NCI-H2227 (cell line): Measurements from ENCODE around the gene TSPAN16.

Experiments
- DNase-seq: peaks from one replicate; lab custom pipeline; 2025; ENCODE audit not compliant: unreplicated experiment; lab: John Stamatoyannopoulos, UW

Gene TSPAN16, protein sequence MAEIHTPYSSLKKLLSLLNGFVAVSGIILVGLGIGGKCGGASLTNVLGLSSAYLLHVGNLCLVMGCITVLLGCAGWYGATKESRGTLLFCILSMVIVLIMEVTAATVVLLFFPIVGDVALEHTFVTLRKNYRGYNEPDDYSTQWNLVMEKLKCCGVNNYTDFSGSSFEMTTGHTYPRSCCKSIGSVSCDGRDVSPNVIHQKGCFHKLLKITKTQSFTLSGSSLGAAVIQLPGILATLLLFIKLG

DNA sequence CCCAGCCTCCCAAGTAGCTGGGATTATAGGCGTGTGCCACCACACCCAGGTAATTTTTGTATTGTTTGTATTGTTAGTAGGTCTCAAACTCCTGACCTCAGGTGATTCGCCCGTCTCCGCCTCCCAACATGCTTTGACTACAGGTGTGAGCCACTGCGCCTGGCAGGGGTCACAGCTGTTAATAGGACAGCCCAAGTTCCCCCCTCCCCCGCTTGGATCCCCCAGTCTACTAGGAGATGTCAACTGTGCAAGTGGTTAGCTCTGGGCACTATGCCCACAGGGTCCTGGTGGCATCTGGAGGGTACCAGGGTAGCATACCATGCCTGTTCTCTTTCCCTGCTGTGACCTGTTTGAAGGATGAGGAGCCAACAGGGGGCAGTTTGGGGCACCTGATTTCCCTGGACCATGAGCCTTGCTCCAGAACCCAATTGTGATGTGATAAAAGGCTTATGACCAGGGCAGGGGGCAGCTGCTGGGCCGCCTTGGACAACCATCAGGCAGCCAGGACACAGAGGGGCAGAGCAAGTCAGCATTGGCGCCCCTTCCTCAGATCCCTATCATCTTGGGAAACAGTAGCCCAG lies at the start of gene TSPAN16:
Gene TSPAN16, plus strand, starts transcription at position 496 of the 581 bp plus-strand sequence. CDS start 138 bp downstream, outside the sequence.
- DNase-seq = no peak

DNA sequence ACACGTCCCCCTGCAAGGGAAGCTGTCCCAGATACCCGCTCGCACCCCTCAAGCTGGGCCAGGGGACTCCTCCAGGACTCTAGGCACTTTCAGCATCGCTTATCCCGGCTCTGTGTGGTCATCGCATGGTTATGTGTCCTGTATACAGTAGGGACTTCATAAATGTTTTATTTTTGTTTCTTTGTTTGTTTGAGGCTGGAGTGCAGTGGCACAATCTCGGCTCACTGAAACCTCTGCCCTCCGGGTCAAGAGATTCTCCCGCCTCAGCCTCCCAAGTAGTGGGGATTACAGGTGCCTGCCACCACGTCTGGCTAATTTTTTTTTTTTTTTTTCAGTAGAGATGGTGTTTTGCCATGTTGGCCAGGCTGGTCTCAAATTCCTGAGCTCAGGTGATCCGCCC lies 49.0 kb upstream of the TSPAN16 start:
- DNase-seq = no peak

DNA sequence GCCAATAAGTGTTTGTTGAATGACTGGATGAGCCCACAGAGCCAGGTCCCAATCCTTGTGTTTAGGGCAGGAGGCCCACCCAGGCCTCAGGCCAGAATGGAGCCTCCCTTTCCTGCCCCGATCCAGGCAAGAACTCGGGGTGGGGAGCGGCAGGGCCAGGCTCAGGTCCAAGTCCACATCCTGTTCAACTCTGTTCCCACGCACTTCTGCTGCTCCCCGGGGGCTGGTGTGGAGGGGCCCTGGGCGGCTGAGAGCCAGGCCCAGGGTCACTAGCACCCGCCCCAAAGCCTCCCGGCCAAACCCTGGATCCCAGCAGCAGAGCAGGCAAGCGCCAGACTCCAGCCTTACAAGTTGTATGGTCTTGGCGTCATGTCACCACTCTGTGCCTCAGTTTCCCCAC lies 48.6 kb upstream of the TSPAN16 start:
- no peak for DNase-seq

DNA sequence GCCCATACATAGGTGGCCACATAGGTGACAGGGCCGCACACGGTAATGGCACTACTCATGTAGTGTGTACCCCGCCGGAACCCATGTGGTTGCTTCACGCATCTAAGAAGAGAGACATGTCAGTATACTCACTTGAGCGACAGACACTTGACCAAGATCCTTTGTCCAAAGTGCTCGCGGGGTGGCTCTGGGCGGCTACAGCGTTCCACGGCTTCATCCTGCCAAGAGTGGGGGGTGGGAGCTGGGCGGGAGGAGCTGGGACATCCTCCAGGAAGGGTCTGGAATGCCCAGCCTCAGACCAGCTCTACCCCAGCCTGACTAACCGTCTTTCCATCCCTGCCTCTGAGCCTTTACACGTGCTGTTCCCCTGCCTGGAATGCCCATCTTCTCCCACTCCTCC lies 48.0 kb upstream of the TSPAN16 start:
- DNase-seq = no peak

DNA sequence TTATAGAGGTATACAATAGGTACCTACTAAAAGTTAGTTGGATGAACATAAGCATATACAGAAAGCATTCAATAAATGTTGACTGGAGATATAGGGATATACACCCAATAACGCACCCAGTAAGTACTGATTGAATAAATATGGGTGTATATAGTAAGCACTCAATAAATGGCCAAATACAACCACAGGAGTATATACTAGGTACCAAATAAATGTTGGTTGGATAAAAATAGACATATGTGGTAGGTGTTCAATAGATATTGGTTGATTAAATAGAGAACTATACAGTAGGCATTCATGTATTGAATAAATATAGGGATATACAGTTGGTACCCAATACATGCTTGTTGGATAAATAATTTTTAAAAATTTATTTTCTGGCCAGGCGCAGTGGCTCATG lies 47.1 kb upstream of the TSPAN16 start:
- no peak for DNase-seq

DNA sequence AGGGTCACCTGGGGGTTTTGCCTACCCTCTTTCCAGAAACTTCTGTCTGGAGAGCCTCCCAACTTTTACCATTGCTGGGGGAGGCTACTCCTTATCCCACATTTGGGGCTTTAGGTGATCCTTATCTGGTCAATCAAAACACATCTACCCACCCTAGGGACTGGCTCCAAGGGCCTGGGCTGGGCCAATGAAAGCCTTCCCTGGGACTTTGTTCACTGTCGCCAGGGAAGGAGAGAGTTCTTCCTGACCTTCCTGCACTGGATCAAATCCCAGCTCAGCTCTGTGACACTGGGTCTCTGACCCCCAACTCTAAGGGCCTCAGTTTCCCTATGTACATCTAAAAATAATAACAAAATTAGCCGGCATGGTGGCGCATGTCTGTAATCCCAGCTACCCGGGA lies 44.7 kb upstream of the TSPAN16 start:
- DNase-seq = no peak

DNA sequence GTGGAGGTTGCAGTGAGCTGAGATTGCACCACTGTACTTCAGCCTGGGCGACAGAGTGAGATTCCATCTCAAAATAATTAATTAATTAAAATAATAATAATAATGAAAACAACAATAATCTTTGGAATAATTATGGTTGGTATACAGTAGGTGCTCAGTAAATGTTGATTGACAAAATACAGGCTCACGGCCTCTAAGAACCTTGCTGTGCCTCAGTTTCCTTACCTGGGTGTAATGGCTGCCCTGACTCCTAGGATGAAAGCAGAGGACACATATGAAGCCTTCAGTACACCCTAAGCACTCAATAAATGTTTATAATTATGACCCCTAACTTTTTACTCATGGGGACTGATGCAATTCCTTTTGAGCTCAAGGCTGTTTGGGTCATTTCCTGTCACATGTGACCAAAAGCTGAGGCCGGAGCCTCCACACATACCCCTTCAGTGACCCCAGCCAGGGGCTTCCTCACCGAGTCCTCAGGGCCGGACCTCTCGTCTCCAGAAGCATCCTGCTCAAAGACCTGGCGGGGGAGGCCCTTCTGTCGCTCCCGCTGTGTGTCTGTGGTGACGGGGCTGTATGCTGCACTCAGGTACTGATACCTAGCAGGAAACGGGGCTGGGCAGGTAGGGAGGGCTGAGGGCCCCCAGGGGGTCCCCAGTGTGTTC lies 44.2 kb upstream of the TSPAN16 start:
- DNase-seq = no peak

DNA sequence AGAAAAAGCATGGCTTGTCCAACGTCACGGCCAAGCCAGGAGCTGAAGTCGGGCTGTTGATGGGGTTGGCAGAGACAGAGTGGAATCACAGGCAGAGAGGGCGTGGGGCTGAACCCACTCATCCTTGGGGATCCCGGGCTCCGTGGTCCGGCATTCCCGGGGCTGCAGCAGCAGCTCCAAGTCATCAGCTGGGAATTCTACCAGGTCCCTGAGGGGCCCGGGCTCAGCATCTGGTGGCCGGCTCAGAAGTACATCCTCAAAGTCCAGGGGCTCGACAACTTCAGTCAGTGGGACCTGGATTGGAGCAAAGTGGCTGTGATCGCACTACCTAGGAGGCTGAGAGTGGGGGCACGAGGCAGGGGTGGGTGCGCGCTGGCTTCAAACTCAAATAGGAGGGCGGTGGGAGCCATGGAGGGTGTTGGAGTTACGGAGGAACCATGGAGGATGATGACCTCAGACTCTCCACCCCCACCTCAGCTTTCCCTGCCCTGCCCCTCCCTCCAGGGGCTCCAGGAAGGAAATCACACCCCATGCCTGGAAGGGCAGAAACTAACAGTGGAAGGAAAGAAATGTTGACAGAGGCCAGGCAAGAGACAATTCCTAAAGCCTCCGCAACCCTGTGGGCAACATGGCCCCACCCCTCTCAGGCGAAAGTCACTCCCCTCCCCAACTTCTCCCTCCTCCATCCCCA lies 43.1 kb upstream of the TSPAN16 start:
- no peak for DNase-seq

DNA sequence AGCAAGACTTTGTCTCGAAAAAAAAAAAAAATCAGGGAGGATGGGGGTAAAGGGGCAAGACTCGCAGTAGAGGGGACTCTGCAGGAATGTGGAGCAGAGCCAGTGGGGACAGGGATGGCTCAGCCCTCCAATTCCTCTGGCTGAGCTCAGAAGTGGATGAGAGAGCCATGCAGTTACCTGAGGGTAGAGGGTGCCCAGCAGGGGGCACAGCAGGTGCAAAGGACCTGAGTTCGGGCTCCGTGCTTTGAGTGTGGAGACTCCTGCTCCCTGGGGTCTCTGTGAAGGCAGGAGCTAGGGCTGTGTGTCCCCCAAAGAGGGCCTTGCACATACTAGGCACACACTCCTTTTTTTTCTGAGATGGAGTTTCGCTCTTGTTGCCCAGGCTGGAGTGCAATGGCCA lies 41.3 kb upstream of the TSPAN16 start:
- DNase-seq = no peak

DNA sequence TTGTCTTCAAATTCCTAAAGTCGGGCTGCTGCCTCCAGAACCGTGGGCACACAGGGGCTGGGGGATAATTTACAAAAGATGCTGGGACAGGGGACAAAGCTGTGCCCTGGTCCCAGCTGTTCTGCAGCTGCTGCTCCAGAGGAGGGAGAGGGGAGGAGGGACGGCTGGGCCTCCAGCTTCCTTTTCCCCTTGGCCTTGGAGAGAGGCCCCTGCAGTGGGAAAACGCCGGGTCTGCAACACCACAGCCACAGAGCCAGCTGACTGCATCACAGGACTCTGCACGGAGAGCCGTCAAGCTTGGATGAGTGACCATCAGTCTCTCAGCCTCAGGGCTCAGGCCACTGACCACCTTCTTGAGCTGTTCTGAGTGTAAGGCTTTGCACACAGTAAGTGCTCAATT lies 39.8 kb upstream of the TSPAN16 start:
- DNase-seq = peak; percentile 9

DNA sequence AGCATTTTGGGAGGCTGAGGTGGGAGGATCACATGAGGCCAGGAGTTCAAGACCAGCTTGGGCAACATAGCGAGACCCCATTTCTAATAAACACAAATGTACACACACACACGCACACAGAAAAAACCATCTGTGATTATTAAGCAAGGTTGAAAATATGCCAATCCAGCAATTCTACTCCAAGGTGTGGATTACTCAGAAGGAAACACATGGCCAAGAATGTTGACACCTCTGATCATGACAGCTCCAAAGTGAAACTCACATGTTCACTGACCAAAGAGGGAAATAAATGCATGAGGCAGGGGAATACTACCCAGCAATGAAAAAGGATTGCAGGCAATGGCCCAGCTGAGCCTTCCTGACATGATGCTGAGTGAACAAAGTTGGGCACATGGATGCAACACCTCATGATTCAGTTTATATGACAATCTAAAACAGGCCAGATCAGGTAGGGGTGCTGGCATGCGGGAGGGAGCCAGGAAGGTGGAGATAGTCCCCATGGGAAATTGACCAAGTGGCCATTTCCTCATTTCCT lies 38.0 kb upstream of the TSPAN16 start:
- no peak for DNase-seq

DNA sequence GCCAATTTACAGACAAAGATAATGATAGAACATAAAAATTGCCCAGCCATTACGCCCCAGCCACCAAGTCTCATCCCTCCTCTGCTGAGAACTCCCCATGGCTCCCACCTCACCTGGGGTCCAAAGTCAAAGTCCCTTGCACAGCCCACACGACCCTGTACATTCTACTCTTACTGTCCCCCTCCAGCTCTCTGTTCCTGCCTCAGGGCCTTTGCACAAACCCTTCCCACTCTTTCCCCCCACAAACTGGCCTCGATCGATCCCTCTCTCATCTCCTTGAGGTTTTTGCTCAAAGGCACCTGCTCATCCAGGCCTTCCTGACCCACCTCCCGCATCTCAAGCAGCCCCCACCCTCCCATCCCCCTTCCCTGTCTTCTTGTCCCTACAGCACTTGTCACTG lies 35.0 kb upstream of the TSPAN16 start:
- no peak for DNase-seq

DNA sequence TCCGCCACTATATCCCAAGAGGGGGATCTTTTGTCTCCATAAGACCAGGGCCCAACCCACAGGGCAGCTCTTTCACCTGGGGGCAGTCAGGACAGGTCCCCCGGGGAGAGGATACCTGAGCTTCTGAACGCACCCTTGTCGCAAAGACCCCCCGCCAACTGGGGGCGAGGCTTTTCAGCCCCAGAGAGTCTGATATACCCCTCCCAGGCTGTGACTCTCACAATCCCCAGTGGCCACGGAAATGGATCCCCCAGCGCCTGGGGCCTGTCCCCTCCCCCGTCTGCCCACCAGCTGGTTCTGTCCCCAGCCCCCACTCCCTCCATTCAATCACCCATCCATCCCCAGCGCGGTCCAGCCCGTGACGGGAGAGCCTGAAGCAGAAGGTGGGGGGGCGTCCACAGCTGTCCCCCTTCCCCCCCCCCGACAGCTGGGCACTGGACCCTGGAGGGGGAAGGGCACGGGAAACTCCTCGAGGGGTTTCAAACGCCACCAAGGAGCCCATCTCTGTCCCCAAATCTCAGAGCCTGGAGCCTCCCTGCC lies 34.5 kb upstream of the TSPAN16 start:
- DNase-seq = peak; percentile 6

DNA sequence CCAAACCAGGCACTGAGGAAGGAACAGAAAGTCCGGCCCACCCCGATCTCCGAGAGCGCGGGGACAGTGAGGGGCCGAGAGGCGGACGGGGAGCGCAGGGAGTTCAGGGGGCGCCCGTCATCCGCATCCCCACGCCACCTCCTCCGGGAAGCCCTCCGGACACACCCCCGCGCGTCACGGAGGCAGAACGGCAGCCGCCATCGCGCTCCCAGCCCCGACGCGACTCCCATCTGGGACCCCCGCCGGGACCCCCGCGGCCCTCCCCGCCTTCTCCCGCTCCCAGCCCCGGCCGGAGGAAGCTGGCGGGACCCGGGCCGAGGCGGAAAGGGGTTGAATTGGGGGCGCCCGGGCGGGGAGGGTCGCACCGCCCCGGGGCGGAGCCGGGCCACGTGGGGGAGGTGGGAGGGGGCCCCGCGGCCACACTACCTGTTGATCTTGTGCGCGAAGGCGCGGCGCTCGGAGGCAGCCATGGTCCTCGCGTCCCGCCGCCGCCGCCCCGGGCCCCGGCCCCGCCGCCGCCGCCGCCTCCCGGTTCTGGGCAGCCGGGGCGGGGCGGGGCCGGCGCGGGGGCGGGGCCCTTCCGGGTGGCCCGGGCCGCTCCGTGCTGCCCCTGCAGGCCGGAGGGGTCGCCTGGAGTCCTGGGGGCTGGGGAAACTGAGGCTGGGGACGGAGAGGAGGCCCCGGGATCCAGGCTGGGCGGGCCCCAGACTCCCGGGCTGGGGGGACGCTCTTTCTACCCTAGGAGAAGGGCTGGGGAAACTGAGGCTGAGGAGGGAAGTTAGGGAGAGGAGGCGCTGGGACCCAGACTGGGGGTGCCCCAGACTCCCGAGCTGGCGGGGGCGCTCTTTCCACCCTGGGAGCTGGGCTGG lies 33.8 kb upstream of the TSPAN16 start, which contains the start of gene DOCK6:
Gene DOCK6, minus strand, starts transcription at position 554 of the 869 bp plus-strand sequence. Its CDS starts 84 bp downstream, at position 470.
- DNase-seq = no peak

DNA sequence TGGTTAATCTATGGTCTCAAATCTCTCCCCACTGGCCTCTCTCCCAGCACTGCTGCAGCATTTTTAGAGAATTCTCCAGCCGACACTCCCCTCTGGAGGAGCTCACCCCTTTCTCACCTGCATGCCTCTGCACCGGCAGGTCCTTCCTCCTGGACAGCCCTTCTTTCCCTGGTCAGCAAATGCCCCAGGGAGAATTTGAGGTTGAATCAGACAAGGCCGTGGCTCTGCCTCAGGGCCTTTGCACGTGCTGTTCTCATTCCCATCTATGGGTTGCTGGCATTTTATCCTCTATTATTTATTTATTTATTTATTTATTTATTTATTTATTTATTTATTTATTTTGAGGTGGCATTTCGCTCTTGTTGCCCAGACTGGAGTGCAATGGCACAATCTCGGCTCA lies 32.2 kb upstream of the TSPAN16 start:
- DNase-seq = no peak

DNA sequence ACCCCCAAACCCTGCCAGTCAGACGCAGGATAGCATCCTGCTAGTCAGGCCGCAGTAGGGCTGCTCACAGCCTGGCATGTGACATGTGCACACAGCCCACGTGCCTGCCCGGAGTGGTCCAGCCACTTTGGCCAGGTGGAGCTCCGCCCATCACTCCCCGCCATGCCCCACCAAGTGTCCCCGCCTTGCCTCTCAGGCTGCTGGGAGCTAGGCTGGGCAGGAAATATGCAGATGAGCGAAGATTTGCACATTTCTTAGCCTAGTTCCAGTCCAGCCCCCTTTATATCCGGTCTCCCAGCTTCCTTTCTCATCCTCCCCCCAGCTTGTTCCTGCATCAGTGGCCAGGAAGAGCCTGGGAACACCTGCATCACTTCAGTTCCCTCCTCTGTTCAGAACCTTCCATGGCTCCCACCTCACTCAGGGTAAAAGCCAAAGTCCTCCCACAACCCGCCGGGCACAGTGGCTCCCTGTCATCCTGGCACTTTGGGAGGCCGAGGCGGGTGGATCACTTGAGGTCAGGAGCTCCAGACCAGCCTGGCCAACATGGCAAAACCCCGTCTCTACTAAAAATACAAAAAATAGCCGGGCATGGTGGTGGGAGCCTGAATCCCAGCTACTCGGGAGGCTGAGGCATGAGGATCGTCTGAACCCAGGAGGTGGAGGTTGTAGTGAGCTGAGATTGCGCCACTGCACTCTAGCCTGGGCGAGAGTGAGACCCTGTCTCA lies 31.3 kb upstream of the TSPAN16 start:
- DNase-seq = no peak

DNA sequence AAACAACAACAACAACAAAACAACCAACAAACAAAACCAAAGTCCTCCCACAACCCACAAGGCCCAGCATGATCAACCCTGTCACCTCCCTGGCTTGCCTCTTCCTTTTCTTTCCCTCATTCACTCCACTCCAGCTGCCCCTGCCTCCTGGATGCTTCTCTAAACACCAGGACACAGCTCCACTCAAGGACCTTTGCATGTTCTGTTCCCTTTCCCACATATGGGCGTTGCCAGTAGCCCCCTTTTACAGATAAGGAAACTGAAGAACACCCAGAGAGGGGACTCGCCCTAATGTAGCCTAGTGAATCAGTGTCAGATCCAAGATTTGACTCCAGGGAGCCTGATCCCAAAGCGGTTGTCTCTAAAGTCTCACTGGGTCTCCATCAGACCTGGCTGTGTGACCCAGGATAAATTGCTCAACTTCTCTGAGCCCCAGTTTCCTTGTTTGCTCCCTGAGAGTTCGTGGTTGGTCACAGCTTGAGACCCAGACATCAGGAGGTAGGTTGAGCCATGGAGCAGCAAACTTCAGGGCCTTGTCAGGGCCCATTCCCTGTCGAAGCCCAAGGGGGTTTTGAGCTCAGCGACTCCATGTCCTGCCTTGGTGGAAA lies 30.7 kb upstream of the TSPAN16 start:
- no peak for DNase-seq

DNA sequence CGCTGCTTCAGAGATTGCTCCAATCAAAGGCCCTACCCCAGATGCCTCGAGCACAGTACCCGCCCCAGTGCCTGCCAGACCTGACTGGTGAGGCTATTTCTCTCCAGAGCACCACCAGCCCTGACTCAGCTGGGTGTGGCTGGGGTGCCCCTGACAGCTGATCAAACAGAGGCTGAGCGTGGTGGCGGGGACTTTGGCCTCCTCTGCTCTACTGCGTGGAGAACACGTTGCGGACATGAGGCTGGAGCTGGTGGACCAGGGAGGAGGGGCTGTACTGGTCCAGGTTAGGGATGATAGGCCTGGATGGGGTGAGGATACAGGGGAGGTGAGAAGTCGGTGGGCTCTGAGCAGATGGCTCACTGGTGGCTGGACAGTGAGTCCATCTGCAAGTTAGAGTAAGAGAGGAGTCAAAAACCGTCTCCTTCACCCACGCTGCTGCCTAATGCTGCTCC lies 30.1 kb upstream of the TSPAN16 start:
- DNase-seq = no peak
